Measurements from ENCODE around the gene TPST2. TPM values are rescaled to one million over a fixed set of nuclear protein-coding genes. Genes with fewer than 3 reads are reported as not detected.

TPST2 gene
- total RNA-seq, 1 experiment from 2014 or later = 11.8 TPM

- no peak overlapping the region for H3K4me3 ChIP-seq (replicated peaks in 1 of 2; ENCODE audit: low read depth in 1 of 2, low read length in 2 of 2)
- no TSS peak for BruUV-seq (replicated peaks)
- no peak overlapping the region for H3K9ac ChIP-seq (ENCODE audit: low read length)
- no peaks in the 10 kb centered on the region for H3K9me2 ChIP-seq (ENCODE audit: insufficient read depth)
- peaks cover 52% of the 10 kb centered on the region for H3K79me2 ChIP-seq (ENCODE audit: insufficient read depth, low read length)
- ChIA-PET CTCF (no interaction called here), RAD21 (ENCODE audit: low non-redundant PET in 1 of 2, low total read pairs in 2 of 2, uncharacterized antibody in 2 of 2, unreplicated experiment in 2 of 2) (no interaction called here), POLR2A (no interaction called here)
- TF ChIP-seq TCF7L2 (IDR thresholded peaks at IDR 0.05; ENCODE audit: borderline replicate concordance, extremely low read depth, insufficient read depth, insufficient read length) (no peak), CTCF (IDR thresholded peaks at IDR 0.05 in 2 of 3, conservative IDR thresholded peaks at IDR 0.05 in 1 of 3; ENCODE audit: borderline replicate concordance in 1 of 3, insufficient read depth in 1 of 3, low read depth in 2 of 3, low read length in 2 of 3) (no peak), SP1 (IDR thresholded peaks at IDR 0.05; ENCODE audit: low read depth) (no peak), FOSL1 (IDR thresholded peaks at IDR 0.05; ENCODE audit: low read depth) (no peak), CBX3 (IDR thresholded peaks at IDR 0.05; ENCODE audit: low read depth) (no peak), SRF (IDR thresholded peaks at IDR 0.05; ENCODE audit: low read depth) (no peak), ZNF274 (IDR thresholded peaks at IDR 0.05; ENCODE audit: low read depth, low read length) (no peak), ZFX (IDR thresholded peaks at IDR 0.05) (no peak), CEBPB (IDR thresholded peaks at IDR 0.05; ENCODE audit: low read depth) (no peak), REST (IDR thresholded peaks at IDR 0.05; ENCODE audit: low read depth) (no peak), JUND (IDR thresholded peaks at IDR 0.05) (no peak), EGR1 (IDR thresholded peaks at IDR 0.05; ENCODE audit: low read depth) (no peak), MAX (IDR thresholded peaks at IDR 0.05) (no peak), POLR2AphosphoS5 (IDR thresholded peaks at IDR 0.05; ENCODE audit: low read depth, low read length) (no peak), EZH2 (IDR thresholded peaks at IDR 0.05) (no peak), SIN3A (IDR thresholded peaks at IDR 0.05; ENCODE audit: low read depth) (no peak), YY1 (IDR thresholded peaks at IDR 0.05; ENCODE audit: extremely low read depth, insufficient replicate concordance, low read depth, low read length) (no peak), RAD21 (IDR thresholded peaks at IDR 0.05; ENCODE audit: low read depth) (no peak)
- H3K36me3 ChIP-seq (ENCODE audit: control insufficient read depth in 1 of 2, insufficient read depth in 2 of 2, low read length in 2 of 2) = peaks cover 16 to 17% of the 10 kb centered on the region in 2 experiments; a peak in 3 of 4 replicates
- no peak overlapping the region for H2AFZ ChIP-seq (ENCODE audit: low read depth, low read length, poor library complexity, severe bottlenecking)
- intact Hi-C loops (cut with micrococcal nuclease) = no loop called here
- peaks cover 10 to 15% of the 10 kb centered on the region in 2 experiments for H3K4me1 ChIP-seq (ENCODE audit: control insufficient read depth in 1 of 2, insufficient read depth in 2 of 2, low read length in 2 of 2)
- DNase-seq (ENCODE audit: low read depth, low spot score) (no peak), ATAC-seq (no peak)
- no peak overlapping the region for H3K27ac ChIP-seq (ENCODE audit: low read depth, low read length)
- H3K9me3 ChIP-seq (ENCODE audit: control insufficient read depth in 1 of 2, insufficient read depth in 1 of 2, low read depth in 1 of 2, low read length in 2 of 2) = no peaks in the 10 kb centered on the region
- H3K4me2 ChIP-seq (ENCODE audit: low read length) = no peak overlapping the region
- H3K27me3 ChIP-seq (ENCODE audit: insufficient read depth, low read length) = no peaks in the 10 kb centered on the region
- no peaks in the 10 kb centered on the region for H4K20me1 ChIP-seq (ENCODE audit: insufficient read depth)
These were observed 109.4 kb downstream of the TPST2 start for GRCh38 chr22:26480611-26480932.

Data from HCT116 (cell line).